Neural cell (in vitro differentiated cells): ENCODE results near the gene GRIA1.

Source experiments
- CTCF ChIP-seq: fragments of 450-650 bp; IDR thresholded peaks from 2 replicates; pipeline ENCODE4 v1.5.1; 2014; ENCODE audit warnings: antibody characterized with exemption, mild to moderate bottlenecking, moderate library complexity; ENCODE audit not compliant: poor library complexity, severe bottlenecking
- EP300 ChIP-seq: fragments of 450-650 bp; conservative IDR thresholded peaks from 2 replicates; pipeline ENCODE4 v1.6.1; 2014; ENCODE audit warnings: antibody characterized with exemption, mild to moderate bottlenecking, moderate library complexity; ENCODE audit not compliant: poor library complexity, severe bottlenecking
- EZH2 ChIP-seq: fragments of 200-600, 300-800 bp; shearing (Covaris generic), sonication (generic); IDR thresholded peaks from 2 replicates; pipeline ENCODE4 v1.6.1; 2014; ENCODE audit warnings: antibody characterized with exemption, low read length, borderline replicate concordance, mild to moderate bottlenecking; ENCODE audit not compliant: insufficient read depth, poor library complexity, severe bottlenecking
- MXI1 ChIP-seq: fragments of 450-650 bp; conservative IDR thresholded peaks from 2 replicates; pipeline ENCODE4 v1.6.1; 2014; ENCODE audit warnings: antibody characterized with exemption, mild to moderate bottlenecking; ENCODE audit not compliant: poor library complexity, severe bottlenecking
- POLR2AphosphoS5 ChIP-seq: IDR thresholded peaks from 2 replicates; pipeline ENCODE4 v1.6.1; 2012
- RAD21 ChIP-seq: fragments of 450-650 bp; conservative IDR thresholded peaks from 2 replicates; pipeline ENCODE4 v1.6.1; 2014; ENCODE audit warnings: antibody characterized with exemption, mild to moderate bottlenecking, moderate library complexity
- SMC3 ChIP-seq: fragments of 450-650 bp; conservative IDR thresholded peaks from 2 replicates; pipeline ENCODE4 v1.6.1; 2014; ENCODE audit warnings: antibody characterized with exemption, mild to moderate bottlenecking, moderate library complexity; ENCODE audit not compliant: poor library complexity
- TAF1 ChIP-seq: IDR thresholded peaks from 2 replicates; pipeline ENCODE4 v1.6.1; 2012; ENCODE audit warnings: low read depth
- TF ChIP-seq, protein P1 (sequence below): IDR thresholded peaks from 2 replicates; pipeline ENCODE4 v1.6.1; 2012; ENCODE audit warnings: borderline replicate concordance

DNA sequence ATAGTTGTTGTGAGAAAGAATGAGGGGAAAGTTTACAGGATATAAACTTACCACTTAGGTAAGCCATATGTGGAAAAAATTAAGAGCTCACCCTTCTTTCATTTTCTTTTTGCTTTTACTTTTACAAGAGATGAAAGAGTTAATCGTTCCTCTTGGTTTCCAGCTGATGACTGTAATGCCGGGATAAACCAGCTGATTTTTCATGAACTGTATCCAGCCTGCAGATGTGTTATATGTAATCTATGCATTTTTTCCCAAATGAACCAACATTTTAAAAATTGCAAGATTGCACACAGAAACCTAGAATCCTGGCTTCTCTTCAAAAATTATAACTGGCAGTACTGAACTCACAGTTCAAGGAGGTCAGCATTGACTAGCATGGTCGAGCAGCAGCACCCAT, 185.9 kb downstream of the GRIA1 start:
- no peak for TF ChIP-seq MXI1
- TF ChIP-seq SMC3 = no peak
- no peak for TF ChIP-seq CTCF
- TF ChIP-seq EZH2 = no peak
- no peak for TF ChIP-seq POLR2AphosphoS5
- no peak for TF ChIP-seq EP300
- TF ChIP-seq TAF1 = no peak
- no peak for TF ChIP-seq RAD21
- TF ChIP-seq, protein P1, sequence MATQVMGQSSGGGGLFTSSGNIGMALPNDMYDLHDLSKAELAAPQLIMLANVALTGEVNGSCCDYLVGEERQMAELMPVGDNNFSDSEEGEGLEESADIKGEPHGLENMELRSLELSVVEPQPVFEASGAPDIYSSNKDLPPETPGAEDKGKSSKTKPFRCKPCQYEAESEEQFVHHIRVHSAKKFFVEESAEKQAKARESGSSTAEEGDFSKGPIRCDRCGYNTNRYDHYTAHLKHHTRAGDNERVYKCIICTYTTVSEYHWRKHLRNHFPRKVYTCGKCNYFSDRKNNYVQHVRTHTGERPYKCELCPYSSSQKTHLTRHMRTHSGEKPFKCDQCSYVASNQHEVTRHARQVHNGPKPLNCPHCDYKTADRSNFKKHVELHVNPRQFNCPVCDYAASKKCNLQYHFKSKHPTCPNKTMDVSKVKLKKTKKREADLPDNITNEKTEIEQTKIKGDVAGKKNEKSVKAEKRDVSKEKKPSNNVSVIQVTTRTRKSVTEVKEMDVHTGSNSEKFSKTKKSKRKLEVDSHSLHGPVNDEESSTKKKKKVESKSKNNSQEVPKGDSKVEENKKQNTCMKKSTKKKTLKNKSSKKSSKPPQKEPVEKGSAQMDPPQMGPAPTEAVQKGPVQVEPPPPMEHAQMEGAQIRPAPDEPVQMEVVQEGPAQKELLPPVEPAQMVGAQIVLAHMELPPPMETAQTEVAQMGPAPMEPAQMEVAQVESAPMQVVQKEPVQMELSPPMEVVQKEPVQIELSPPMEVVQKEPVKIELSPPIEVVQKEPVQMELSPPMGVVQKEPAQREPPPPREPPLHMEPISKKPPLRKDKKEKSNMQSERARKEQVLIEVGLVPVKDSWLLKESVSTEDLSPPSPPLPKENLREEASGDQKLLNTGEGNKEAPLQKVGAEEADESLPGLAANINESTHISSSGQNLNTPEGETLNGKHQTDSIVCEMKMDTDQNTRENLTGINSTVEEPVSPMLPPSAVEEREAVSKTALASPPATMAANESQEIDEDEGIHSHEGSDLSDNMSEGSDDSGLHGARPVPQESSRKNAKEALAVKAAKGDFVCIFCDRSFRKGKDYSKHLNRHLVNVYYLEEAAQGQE = no peak
